Naive B cell (primary cell): Measurements from ENCODE around the gene NRG2. TPM values are rescaled to one million over a fixed set of nuclear protein-coding genes. Genes with fewer than 3 reads are reported as not detected.

Experiments used
- ATAC-seq, 2 donors: fragments of 150-1000 bp; cut with Tn5 transposase; 2 replicates each; pipeline ENCODE4 v1.10.0; 2021; ENCODE audit warnings: low read depth in 2 of 2, mild to moderate bottlenecking in 2 of 2, moderate library complexity in 2 of 2
- DNase-seq: peaks from one replicate; pipeline ENCODE4 v3.0.0; 2022
- H3K27ac Mint-ChIP-seq, 6 donors: one replicate each; pipeline ENCODE4 v1.8.0; 2020 to 2022; ENCODE audit warnings: mild to moderate bottlenecking in 6 of 6, mixed read lengths in 6 of 6, moderate library complexity in 5 of 6, inconsistent platforms in 2 of 6
- H3K27me3 Mint-ChIP-seq, 3 donors: one replicate each; pipeline ENCODE4 v1.8.0; 2021 to 2022; ENCODE audit warnings: mixed read lengths in 3 of 3, mild to moderate bottlenecking in 1 of 3
- H3K36me3 Mint-ChIP-seq, 2 donors: one replicate each; pipeline ENCODE4 v1.8.0; 2020 to 2022; ENCODE audit warnings: mixed read lengths in 2 of 2, inconsistent platforms in 1 of 2, mild to moderate bottlenecking in 1 of 2
- H3K4me1 Mint-ChIP-seq, 3 donors: one replicate each; pipeline ENCODE4 v1.8.0; 2020 to 2022; ENCODE audit warnings: mixed read lengths in 3 of 3, inconsistent platforms in 1 of 3, mild to moderate bottlenecking in 1 of 3, moderate library complexity in 1 of 3
- H3K4me3 Mint-ChIP-seq, 8 donors: one replicate each; pipeline ENCODE4 v1.8.0; 2020 to 2022; ENCODE audit warnings: mild to moderate bottlenecking in 8 of 8, mixed read lengths in 8 of 8, moderate library complexity in 8 of 8, inconsistent platforms in 2 of 8
- H3K9me3 Mint-ChIP-seq, 7 donors: one replicate each; pipeline ENCODE4 v1.8.0; 2020 to 2022; ENCODE audit warnings: mixed read lengths in 7 of 7, mild to moderate bottlenecking in 5 of 7, inconsistent platforms in 2 of 7, moderate library complexity in 1 of 7
- polyA plus RNA-seq, 6 donors: library from polyadenylated mRNA; unstranded; fragments of 300-500 nt; fragmentation: Illumina TruSeq; gene quantifications; one replicate each; pipeline ENCODE4 v1.2.3, GENCODE V29; 2021; ENCODE audit warnings: low read depth in 6 of 6

Gene NRG2
- polyA plus RNA-seq, 6 donors from 2014 or later, result 0.15 to 0.21 TPM; not detected in 4

DNA sequence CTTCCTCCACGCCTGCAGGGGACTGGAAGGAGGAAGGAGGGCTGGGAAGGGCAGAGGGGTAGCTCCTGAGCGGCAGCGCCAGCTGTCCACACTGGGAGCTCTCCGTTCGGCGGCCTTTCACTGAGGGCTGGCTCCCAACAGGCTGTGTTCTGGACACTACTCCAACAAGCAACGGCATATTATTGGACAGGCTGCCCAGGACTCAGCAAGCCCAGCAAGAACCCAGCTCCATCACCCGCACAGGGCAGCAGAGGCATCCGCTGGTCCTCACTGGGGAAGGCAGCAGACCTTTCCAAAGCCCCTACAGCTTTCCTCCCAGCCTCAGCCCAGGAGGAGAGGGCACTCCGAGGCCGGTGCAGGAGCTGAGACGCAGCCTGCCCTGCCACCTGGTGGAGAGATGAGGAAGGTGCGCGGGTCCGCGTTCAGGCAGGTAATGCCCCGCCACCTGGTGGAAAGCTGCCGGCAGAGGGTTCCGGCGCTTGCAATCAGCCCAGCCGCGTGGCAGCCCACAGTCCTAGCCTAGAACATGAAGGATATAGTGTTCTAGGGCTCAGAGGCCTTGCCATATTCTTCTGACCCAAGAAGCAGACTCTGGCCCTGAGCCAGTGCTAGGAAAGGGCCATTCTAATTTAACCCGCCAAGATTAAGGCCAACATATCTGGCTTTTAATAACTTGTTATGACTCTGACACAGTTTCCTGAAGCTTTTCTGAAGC, 74.4 kb downstream of the NRG2 start:
- H3K4me3 Mint-ChIP-seq, result no peak overlapping the region
- DNase-seq, result peak; percentile 83
- peaks cover 0 to 4% (median 0%) of the 10 kb centered on the region in 3 donors for H3K4me1 Mint-ChIP-seq

GRCh38 chr5:139967353-139967752, 75.7 kb downstream of the NRG2 start:
- ATAC-seq (no peak), DNase-seq (no peak)
- no peaks in the 10 kb centered on the region for H3K36me3 Mint-ChIP-seq
- peaks cover 0 to 4% (median 0%) of the 10 kb centered on the region in 3 donors for H3K4me1 Mint-ChIP-seq
- no peak overlapping the region for H3K4me3 Mint-ChIP-seq
- no peaks in the 10 kb centered on the region for H3K9me3 Mint-ChIP-seq
- H3K27ac Mint-ChIP-seq, result no peak overlapping the region
- peaks cover 29 to 36% (median 36%) of the 10 kb centered on the region in 3 donors for H3K27me3 Mint-ChIP-seq

More for the DNA sequence above, 74.4 kb downstream of the NRG2 start:
- Mint-ChIP-seq H3K9me3 (no peaks in the 10 kb centered on the region), H3K36me3 (no peaks in the 10 kb centered on the region), H3K27ac (no peak overlapping the region), H3K27me3 (peaks cover 32 to 36% (median 35%) of the 10 kb centered on the region in 3 donors)
- ATAC-seq, result peak; percentile 96 to 97

- Mint-ChIP-seq H3K9me3 (no peaks in the 10 kb centered on the region), H3K27me3 (peaks cover 34 to 40% (median 36%) of the 10 kb centered on the region in 3 donors), H3K27ac (no peak overlapping the region), H3K4me3 (no peak overlapping the region), H3K36me3 (no peaks in the 10 kb centered on the region), H3K4me1 (peaks cover 0 to 4% (median 0%) of the 10 kb centered on the region in 3 donors)
- ATAC-seq (no peak), DNase-seq (no peak)
These were observed 76.2 kb downstream of the NRG2 start for GRCh38 chr5:139966856-139967255.

DNA sequence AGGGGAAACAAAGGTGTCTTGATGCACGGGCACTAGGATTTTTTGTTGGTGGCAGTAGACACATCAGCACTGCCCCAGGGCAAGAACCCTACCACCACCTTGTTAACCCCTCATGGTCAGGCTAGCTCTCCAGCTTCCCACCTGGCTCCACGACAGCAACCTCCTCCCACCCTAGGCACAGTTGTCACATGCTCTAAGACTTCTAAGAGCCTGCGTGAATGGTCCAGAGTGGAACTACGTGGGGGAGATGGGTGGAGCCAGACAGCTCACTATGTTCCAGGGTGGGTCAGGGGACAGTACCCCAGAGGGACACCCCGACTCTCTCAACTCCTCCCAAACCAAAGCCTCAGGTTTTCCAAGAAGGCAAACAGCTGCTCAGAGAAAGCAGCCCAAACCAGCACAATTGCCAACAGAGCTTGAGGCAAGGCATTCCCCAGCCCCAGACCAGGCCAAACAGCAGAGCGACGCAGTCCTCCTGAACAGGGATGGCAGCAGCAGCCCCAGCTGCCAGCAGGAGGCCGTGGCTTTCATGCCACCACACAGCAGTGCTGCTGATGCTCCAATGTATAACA, 78.0 kb downstream of the NRG2 start:
- H3K27me3 Mint-ChIP-seq, result peaks cover 22 to 34% (median 27%) of the 10 kb centered on the region in 3 donors
- DNase-seq (no peak), ATAC-seq (no peak)
- H3K36me3 Mint-ChIP-seq, result no peaks in the 10 kb centered on the region
- no peaks in the 10 kb centered on the region for H3K9me3 Mint-ChIP-seq
- H3K27ac Mint-ChIP-seq, result no peak overlapping the region
- peak overlapping the region in 1 of 8 donors; percentile 30 for H3K4me3 Mint-ChIP-seq
- peaks cover 0 to 4% (median 0%) of the 10 kb centered on the region in 3 donors for H3K4me1 Mint-ChIP-seq

DNA sequence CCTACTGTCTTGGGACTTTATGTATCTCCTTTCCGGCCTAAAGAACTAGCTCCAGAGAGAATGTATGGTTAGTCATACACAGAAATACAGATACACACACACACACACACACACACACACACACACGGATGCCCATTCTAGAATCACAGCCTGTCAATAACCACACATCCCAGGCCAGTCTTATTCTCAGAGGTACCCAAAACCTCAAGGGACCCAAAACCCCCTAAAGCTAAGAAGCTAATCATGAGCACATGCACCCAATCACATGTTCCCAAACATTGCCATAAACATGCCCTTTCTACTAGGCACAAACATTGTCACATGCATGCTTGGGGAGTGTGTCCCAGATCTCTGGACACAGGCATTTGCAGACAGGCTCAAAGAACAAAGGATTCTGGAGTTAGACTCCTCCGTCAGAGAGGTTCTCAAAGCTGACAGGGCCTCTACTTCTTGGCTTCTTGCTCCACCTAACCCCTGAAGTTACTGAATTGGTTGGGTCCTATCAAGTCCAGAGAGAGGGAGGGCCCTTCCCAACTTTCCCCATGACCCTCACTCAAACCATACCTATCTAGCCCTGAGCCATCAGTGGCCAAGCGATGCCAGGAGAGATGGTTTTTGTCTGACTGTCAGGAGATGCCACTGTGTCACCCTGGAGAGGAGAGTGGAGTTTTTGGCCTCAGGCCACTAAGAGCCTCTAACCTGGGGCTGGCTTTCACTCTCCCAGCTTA, 78.7 kb downstream of the NRG2 start:
- Mint-ChIP-seq H3K27ac (no peak overlapping the region), H3K4me3 (peak overlapping the region in 1 of 8 donors; percentile 16), H3K36me3 (no peaks in the 10 kb centered on the region), H3K27me3 (peaks cover 21 to 28% (median 28%) of the 10 kb centered on the region in 3 donors), H3K9me3 (no peaks in the 10 kb centered on the region), H3K4me1 (peaks cover 0 to 4% (median 0%) of the 10 kb centered on the region in 3 donors)
- ATAC-seq, result no peak
- DNase-seq, result no peak

- H3K4me3 Mint-ChIP-seq, result no peak overlapping the region
- DNase-seq (no peak), ATAC-seq (no peak)
- H3K9me3 Mint-ChIP-seq, result no peaks in the 10 kb centered on the region
- peaks cover 21 to 28% (median 21%) of the 10 kb centered on the region in 3 donors for H3K27me3 Mint-ChIP-seq
- no peaks in the 10 kb centered on the region for H3K4me1 Mint-ChIP-seq
- H3K27ac Mint-ChIP-seq, result no peak overlapping the region
- H3K36me3 Mint-ChIP-seq, result no peaks in the 10 kb centered on the region
These were observed 80.7 kb downstream of the NRG2 start for GRCh38 chr5:139962445-139962844.

DNA sequence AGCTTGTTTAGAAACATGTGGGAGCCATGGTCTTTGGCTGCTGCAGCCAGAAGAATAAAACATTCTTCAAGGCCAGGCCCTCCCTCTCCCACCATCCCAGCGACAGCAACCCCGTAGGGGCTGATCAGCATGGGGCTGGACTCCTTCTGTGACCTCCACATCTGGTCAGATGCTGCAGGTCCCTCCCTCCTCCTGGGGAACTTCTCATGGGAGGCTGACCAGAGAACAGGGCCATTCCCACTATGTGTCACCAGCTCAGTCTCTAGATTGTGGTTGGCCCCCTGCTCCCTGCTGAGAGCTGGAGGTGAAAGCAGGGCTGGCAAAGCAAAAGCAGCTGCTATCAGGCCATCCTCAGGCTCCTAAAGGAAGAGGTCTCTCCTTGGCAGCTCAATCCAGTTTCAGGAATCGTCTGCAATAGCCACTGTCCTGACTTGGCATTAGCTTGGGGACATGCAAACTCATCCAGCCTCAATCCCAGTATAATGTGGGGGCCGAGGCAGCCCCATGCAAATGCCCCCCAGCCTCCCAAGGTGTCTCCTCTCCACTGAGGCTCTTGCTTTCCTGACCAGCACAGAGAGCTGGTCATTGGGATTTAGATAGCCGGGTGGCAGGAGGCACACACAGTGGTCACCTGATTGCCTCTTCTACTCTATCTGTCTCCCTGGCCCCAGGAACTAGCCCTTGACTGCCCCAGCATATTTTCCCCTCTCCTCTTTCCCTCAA, 81.5 kb downstream of the NRG2 start:
- Mint-ChIP-seq H3K36me3 (no peaks in the 10 kb centered on the region), H3K9me3 (no peaks in the 10 kb centered on the region), H3K27me3 (peaks cover 21 to 26% (median 22%) of the 10 kb centered on the region in 3 donors), H3K4me1 (no peaks in the 10 kb centered on the region), H3K4me3 (no peak overlapping the region), H3K27ac (peak overlapping the region in 1 of 6 donors; percentile 32)
- DNase-seq (no peak), ATAC-seq (no peak)

DNA sequence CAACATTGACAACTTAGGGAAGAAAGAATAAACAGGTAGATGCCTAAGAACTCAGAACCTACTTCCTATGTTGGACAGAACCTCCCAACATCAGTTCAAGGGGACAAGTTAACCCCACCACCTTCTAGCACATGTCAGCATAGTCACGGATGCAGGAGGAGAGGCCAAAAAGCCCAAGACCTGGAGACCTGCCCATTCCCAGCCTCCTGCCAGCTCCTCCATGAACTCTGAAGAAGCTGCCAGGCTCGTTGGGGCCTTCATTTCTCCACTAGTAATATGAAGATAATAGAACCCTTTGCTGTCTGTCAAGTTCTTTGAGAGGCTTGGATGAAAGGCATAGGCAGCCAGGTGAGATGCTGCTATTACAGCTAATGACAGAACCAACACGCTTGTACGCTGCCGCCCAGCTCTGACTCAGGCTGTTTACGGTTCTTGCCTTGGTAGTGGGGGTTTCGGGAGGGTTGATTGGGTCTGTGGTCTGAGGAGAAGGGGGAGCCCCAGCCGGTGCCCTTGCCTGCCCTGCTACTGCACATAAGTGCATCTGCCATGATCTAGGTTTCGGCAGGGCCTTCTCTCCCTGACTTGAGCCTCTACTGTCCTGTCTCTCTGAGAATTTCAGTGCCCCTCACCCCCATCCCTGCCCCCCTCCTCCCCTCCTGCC, 82.2 kb downstream of the NRG2 start:
- Mint-ChIP-seq H3K4me3 (no peak overlapping the region), H3K27ac (no peak overlapping the region), H3K9me3 (no peaks in the 10 kb centered on the region), H3K27me3 (peaks cover 14 to 26% (median 24%) of the 10 kb centered on the region in 3 donors), H3K36me3 (no peaks in the 10 kb centered on the region), H3K4me1 (no peaks in the 10 kb centered on the region)
- no peak for DNase-seq
- ATAC-seq, result peak; percentile 47 to 51

GRCh38 chr5:139958432-139959148, 84.5 kb downstream of the NRG2 start:
- Mint-ChIP-seq H3K4me1 (no peaks in the 10 kb centered on the region), H3K27me3 (peaks cover 11 to 40% (median 39%) of the 10 kb centered on the region in 3 donors), H3K9me3 (no peaks in the 10 kb centered on the region), H3K36me3 (no peaks in the 10 kb centered on the region), H3K27ac (no peak overlapping the region), H3K4me3 (no peak overlapping the region)
- ATAC-seq (no peak), DNase-seq (no peak)

DNA sequence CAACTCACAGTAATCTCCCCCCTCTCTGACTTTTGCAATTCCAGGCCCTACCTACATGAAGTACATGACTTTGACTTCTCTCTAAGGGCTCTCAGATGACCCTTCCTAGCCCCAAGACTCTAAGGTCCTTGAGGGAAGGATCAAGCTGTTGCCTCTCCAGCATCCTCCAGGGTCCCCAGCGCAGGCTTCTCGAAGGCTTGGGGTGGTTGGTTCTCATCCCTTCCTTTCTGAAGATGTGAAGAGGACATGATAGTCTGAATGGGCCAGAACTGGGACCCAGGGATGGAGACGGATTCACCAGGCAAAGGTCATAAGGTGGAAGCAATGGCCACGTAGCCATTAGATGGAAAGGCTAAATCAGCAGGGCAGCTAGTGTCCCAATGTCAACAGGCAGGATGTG, 86.8 kb downstream of the NRG2 start:
- no peak for DNase-seq
- H3K4me1 Mint-ChIP-seq, result no peaks in the 10 kb centered on the region

GRCh38 chr5:139955616-139956273, 87.4 kb downstream of the NRG2 start:
- DNase-seq (no peak), ATAC-seq (no peak)
- Mint-ChIP-seq H3K9me3 (no peaks in the 10 kb centered on the region), H3K36me3 (no peaks in the 10 kb centered on the region), H3K27me3 (peaks cover 8 to 57% (median 42%) of the 10 kb centered on the region in 3 donors), H3K27ac (no peak overlapping the region), H3K4me1 (no peaks in the 10 kb centered on the region), H3K4me3 (no peak overlapping the region)

More for the DNA sequence above, 86.8 kb downstream of the NRG2 start:
- Mint-ChIP-seq H3K4me3 (no peak overlapping the region), H3K27me3 (peaks cover 11 to 51% (median 42%) of the 10 kb centered on the region in 3 donors), H3K9me3 (no peaks in the 10 kb centered on the region), H3K27ac (no peak overlapping the region), H3K36me3 (no peaks in the 10 kb centered on the region)
- no peak for ATAC-seq

DNA sequence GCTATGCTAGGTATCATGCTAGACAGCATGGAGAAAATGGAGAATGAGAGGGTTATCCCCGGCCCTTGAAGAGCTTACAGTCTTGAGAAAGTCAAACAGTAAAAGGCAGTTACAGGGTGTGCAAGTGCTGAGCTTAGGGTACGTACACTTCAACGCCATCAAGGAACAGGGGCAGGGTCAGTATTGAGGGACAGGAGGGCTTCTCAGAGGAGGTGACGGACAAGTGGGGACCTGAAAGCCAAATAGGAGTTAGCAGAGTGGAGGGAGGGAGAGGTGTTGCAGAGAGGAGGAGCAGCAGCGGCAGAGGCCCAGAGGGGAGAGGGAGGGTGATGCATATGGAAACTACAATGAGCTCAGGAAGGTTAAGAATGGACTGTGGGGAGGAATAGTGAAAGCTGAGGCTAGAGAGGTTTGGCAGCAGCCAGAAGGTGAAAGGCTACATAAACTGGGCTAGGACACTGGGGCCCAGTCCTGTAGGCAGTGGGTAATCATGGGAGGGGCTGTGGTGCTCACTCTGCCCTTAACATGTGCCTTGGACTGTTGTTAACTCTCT, 88.0 kb downstream of the NRG2 start:
- no peak for ATAC-seq
- Mint-ChIP-seq H3K27ac (no peak overlapping the region), H3K27me3 (peaks cover 5 to 60% (median 42%) of the 10 kb centered on the region in 3 donors), H3K4me3 (no peak overlapping the region), H3K4me1 (no peaks in the 10 kb centered on the region), H3K9me3 (no peaks in the 10 kb centered on the region), H3K36me3 (no peaks in the 10 kb centered on the region)
- no peak for DNase-seq
